Measurements from ENCODE around the gene WNT8A.

DNA sequence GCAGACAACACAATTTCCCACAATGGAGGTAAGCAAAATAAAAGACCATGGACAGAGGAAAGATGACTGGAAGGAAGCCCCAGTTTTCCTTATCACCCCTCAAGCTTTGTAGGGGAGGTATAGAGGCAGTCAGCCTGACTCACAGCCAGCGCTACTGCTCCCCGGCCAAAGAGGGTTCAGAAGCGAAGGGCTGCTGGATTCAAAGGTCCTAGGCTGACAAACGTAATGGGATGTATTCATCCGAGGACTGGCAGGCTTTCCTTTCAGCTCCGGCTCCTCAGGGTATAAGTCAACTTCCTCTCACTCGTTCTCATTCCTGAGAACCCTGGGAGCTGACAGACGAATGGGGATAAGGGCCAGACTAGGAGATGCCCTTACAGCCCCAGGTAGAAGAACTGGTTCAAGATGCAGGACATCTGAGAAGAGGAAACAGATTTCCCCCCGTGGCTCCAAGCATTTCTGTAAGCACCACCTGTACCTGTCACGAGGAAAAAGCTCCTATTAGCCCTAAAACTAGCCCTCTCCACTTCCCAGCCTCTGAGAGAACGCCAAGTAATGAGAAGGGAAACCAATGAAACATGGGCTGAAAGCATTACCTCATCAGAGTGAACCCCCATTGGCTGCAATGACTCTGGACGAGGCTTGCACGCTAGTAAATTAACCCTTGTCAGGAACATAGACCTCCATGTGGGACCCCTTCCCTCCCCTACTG, 28.8 kb upstream of the WNT8A start:
- TF ChIP-seq, protein P1, sequence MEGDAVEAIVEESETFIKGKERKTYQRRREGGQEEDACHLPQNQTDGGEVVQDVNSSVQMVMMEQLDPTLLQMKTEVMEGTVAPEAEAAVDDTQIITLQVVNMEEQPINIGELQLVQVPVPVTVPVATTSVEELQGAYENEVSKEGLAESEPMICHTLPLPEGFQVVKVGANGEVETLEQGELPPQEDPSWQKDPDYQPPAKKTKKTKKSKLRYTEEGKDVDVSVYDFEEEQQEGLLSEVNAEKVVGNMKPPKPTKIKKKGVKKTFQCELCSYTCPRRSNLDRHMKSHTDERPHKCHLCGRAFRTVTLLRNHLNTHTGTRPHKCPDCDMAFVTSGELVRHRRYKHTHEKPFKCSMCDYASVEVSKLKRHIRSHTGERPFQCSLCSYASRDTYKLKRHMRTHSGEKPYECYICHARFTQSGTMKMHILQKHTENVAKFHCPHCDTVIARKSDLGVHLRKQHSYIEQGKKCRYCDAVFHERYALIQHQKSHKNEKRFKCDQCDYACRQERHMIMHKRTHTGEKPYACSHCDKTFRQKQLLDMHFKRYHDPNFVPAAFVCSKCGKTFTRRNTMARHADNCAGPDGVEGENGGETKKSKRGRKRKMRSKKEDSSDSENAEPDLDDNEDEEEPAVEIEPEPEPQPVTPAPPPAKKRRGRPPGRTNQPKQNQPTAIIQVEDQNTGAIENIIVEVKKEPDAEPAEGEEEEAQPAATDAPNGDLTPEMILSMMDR (IDR thresholded peaks at IDR 0.05), result no peak
- no peak for TF ChIP-seq POLR2A (IDR thresholded peaks at IDR 0.05)
